ENCODE measurements around the gene KCND2.

DNA sequence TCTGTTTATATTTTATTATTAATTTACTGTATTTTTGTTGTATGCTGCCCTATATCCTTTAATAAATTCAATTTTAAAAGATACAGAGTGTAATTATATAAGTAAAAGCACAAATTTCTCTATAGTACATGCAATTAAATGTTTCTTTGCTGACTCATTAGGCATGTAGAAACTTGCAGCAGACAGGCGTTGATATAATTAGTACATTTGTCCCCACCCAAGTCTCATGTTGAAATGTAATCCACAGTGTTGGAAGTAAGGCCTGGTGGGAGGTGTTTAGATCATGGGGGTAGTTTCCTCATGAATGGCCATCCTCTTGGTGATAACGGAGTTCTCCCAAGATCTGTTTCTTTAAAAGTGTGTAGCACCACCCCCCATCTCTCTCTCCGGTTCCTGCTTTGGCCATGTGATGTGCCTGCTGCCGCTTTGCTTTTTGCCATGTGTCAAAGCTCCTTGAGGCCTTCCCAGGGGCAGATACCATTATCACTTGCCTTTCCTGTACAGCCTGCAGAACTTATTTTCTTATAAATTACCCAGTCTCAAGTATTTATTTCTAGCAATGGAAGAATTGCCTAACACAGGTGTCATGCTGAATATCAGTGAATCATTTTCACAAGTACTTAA, 521.2 kb downstream of the KCND2 start:
- TF ChIP-seq, protein P1, sequence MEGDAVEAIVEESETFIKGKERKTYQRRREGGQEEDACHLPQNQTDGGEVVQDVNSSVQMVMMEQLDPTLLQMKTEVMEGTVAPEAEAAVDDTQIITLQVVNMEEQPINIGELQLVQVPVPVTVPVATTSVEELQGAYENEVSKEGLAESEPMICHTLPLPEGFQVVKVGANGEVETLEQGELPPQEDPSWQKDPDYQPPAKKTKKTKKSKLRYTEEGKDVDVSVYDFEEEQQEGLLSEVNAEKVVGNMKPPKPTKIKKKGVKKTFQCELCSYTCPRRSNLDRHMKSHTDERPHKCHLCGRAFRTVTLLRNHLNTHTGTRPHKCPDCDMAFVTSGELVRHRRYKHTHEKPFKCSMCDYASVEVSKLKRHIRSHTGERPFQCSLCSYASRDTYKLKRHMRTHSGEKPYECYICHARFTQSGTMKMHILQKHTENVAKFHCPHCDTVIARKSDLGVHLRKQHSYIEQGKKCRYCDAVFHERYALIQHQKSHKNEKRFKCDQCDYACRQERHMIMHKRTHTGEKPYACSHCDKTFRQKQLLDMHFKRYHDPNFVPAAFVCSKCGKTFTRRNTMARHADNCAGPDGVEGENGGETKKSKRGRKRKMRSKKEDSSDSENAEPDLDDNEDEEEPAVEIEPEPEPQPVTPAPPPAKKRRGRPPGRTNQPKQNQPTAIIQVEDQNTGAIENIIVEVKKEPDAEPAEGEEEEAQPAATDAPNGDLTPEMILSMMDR (IDR thresholded peaks at IDR 0.05), result no peak
- no peak for TF ChIP-seq POLR2A (IDR thresholded peaks at IDR 0.05)
